ENCODE results near the gene CDH6.

GRCh38 chr5:31161781-31162181 is 31.7 kb upstream of the CDH6 start:
- no peak for TF ChIP-seq ZMAT3 (CRISPR knock-in tag; conservative IDR thresholded peaks at IDR 0.05)
- TF ChIP-seq ZNF614 (CRISPR knock-in tag; IDR thresholded peaks at IDR 0.05; ENCODE audit: borderline replicate concordance), result no peak
